ENCODE results near the gene S100P. TPM values are rescaled to one million over a fixed set of nuclear protein-coding genes. Genes with fewer than 3 reads are reported as not detected.
"Not testable (repeated sequence)": the region's sequence is repeated elsewhere in the genome, so short reads cannot be mapped to it uniquely, and the experiment has no call there.

The S100P gene
- 1 to 10 TPM; 1.0 to 1.2 TPM for total RNA-seq
- polyA plus RNA-seq: 1.7 TPM

DNA sequence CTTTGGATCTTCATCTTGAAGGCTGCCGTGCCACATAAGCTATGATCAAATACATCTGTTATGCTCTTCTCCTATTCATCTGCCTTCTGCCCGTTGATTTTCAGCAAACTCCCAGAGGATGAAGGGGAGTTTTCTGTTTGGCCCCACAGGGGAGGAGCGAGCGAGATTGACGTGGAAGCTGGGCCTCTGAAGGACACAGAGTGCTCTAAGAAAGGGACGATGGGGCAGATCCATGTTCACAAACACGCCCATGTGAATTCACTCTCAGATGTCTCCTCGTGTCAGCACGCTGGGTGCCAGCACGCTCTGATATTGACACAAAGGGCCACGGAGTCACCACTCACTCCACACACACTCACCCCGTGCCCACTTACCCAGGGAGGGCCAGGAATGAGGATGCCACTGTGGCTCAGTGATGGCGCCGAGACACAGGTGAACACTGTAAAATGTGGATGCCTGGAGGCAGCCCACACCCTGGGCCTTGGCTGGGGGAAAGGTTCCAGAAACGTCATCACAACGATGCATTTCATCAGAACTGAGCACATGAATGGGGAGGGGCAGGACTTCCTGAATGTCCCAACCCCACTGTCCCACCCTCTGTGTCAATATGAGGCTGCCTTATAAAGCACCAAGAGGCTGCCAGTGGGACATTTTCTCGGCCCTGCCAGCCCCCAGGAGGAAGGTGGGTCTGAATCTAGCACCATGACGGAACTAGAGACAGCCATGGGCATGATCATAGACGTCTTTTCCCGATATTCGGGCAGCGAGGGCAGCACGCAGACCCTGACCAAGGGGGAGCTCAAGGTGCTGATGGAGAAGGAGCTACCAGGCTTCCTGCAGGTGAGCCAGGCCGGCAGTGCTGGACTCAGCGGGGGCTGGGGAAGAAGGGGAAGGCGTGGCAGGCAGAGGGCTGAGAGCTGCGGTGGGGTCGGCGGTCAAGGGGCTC, at the start of gene S100P:
Gene S100P, plus strand, starts transcription at position 648 of the 946 bp plus-strand sequence. Its CDS starts 55 bp downstream, at position 703.
- Mint-ChIP-seq H3K9me3 (no peaks in the 10 kb centered on the region), H3K4me3 (peak within 1 kb of the TSS; percentile 10 to 92 (median 65)), H3K4me1 (peaks cover 83 to 92% (median 88%) of the 10 kb centered on the region in 3 donors), H3K27ac (peak within 1 kb of the TSS; percentile 87 to 99 (median 95)), H3K36me3 (peaks cover 0 to 7% (median 0%) of the 10 kb centered on the region in 3 donors), H3K27me3 (no peaks in the 10 kb centered on the region)
- ChIA-PET POLR2A (interaction anchor here (0.7 to 3.4 kb wide), 4 partner anchors 12 to 23 kb away, joined by 3 to 58 read pairs (median 18); partner anchors contain the start of genes BLOC1S4 and MRFAP1L1), CTCF (interaction anchor here (0.7 to 29.4 kb wide), 3 partner anchors 13 to 28 kb away, joined by 3 to 369 read pairs (median 5); a partner anchor contains a TSS)
- no peaks in the 10 kb centered on the region for H3K27me3 ChIP-seq (ENCODE audit: insufficient read depth, low read length, poor library complexity, severe bottlenecking)
- no peaks in the 10 kb centered on the region for H3K9me3 ChIP-seq (ENCODE audit: low read length)
- DNase-seq: no peak
- H3K27ac ChIP-seq (ENCODE audit: low read depth, low read length): peak within 1 kb of the TSS; percentile 44
- H3K4me3 ChIP-seq (ENCODE audit: low read length): peak within 1 kb of the TSS; percentile 21
- H3K36me3 ChIP-seq (ENCODE audit: insufficient read depth, low read length): no peaks in the 10 kb centered on the region
- H3K4me1 ChIP-seq (ENCODE audit: insufficient read depth, low read length): peaks cover 97% of the 10 kb centered on the region

DNA sequence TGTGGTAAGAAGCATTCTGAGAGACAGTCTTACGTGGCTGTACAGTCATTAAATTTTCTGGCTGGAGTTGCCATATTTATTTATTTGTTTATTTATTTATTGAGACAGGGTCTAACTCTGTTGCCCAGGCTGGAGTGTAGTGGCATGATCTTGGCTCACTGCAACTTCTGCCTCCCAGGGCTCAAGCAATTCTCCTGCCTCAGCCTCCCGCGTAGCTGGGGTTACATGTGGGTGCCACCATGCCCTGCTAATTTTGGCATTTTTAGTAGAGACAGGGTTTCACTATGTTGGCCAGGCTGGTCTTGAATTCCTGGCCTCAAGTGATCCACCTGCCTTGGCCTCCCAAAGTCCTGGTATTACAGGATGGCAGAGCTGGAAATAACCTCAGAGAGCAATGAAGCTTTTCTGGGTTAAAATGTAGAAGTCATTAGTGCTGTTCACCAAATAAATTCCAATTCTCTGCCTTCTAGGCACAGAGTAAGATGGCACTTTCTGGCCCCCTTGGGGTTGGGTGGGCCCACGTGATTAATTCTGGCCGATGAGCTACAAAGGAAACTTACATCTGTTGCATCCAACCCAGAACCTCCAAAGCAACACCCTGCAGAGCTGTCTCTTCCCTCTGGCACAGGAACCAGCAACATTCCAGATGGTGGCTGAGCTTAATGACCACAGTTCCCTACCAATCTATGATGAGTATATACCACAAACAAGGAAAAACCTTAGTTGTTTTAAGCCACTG, 48.7 kb upstream of the S100P start:
- Mint-ChIP-seq H3K27me3 (peaks cover 0 to 3% of the 10 kb centered on the region in 2 donors), H3K9me3 (no peaks in the 10 kb centered on the region), H3K36me3 (peaks cover 14 to 42% (median 14%) of the 10 kb centered on the region in 3 donors), H3K27ac (peak overlapping the region in 7 of 8 donors; percentile 21 to 92 (median 70)), H3K4me3 (peak overlapping the region in 1 of 7 donors; percentile 99), H3K4me1 (peaks cover 35 to 47% (median 46%) of the 10 kb centered on the region in 3 donors)
- ChIA-PET POLR2A (interaction anchor here (0.6 to 1.8 kb wide), 4 partner anchors 19 to 138 kb away, joined by 3 to 10 read pairs (median 4); a partner anchor contains a TSS), CTCF (interaction anchor here (0.9 to 1.3 kb wide), 3 partner anchors 19 to 71 kb away, joined by 3 to 4 read pairs (median 3); partner anchors contain the start of gene BLOC1S4)
- Histone ChIP-seq H3K27me3 (ENCODE audit: insufficient read depth, low read length, poor library complexity, severe bottlenecking) (no peaks in the 10 kb centered on the region), H3K4me1 (ENCODE audit: insufficient read depth, low read length) (peaks cover 27% of the 10 kb centered on the region), H3K4me3 (ENCODE audit: low read length) (no peak overlapping the region), H3K36me3 (ENCODE audit: insufficient read depth, low read length) (peaks cover 19% of the 10 kb centered on the region), H3K27ac (ENCODE audit: low read depth, low read length) (no peak overlapping the region), H3K9me3 (ENCODE audit: low read length) (no peaks in the 10 kb centered on the region)
- no peak for DNase-seq

DNA sequence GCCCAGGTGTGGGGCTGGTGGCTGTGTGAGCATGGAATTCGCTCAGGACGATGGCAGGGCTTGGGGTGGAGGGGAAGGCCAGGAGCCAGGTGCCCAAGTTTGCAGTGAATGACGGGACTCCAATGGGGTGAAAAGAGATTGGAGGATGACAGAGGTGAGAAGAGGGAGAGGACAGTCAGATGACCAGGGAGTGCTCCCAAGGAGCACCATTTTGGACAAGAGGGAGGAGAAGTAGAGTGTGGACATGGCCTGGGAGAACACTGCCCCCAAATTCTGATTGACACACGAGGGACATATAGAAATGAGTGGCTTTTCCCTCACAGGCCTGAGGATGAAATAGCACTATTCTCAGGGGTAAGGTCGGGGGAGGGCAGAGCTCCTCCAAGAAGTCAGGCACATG, 46.5 kb upstream of the S100P start:
- peak overlapping the region in 4 of 8 donors; percentile 34 to 78 (median 62) for H3K27ac Mint-ChIP-seq
- Histone ChIP-seq H3K9me3 (ENCODE audit: low read length) (no peaks in the 10 kb centered on the region), H3K4me3 (ENCODE audit: low read length) (no peak overlapping the region), H3K27me3 (ENCODE audit: insufficient read depth, low read length, poor library complexity, severe bottlenecking) (no peaks in the 10 kb centered on the region), H3K4me1 (ENCODE audit: insufficient read depth, low read length) (peaks cover 15% of the 10 kb centered on the region), H3K36me3 (ENCODE audit: insufficient read depth, low read length) (peaks cover 15% of the 10 kb centered on the region), H3K27ac (ENCODE audit: low read depth, low read length) (no peak overlapping the region)
- DNase-seq: no peak
- POLR2A ChIA-PET: interaction anchor here (1.1 to 1.2 kb wide), 2 partner anchors 26 to 28 kb away, joined by 4 to 6 read pairs; a partner anchor contains a TSS
- no peaks in the 10 kb centered on the region for H3K27me3 Mint-ChIP-seq
- H3K9me3 Mint-ChIP-seq: no peaks in the 10 kb centered on the region
- H3K36me3 Mint-ChIP-seq: peaks cover 2 to 21% (median 3%) of the 10 kb centered on the region in 3 donors
- no peak overlapping the region for H3K4me3 Mint-ChIP-seq
- H3K4me1 Mint-ChIP-seq: peaks cover 16 to 27% (median 24%) of the 10 kb centered on the region in 3 donors
- CTCF ChIA-PET: interaction anchor here (1.0 to 2.1 kb wide), 4 partner anchors 26 to 73 kb away, joined by 3 to 6 read pairs (median 3); no protein-coding TSS in a partner anchor

DNA sequence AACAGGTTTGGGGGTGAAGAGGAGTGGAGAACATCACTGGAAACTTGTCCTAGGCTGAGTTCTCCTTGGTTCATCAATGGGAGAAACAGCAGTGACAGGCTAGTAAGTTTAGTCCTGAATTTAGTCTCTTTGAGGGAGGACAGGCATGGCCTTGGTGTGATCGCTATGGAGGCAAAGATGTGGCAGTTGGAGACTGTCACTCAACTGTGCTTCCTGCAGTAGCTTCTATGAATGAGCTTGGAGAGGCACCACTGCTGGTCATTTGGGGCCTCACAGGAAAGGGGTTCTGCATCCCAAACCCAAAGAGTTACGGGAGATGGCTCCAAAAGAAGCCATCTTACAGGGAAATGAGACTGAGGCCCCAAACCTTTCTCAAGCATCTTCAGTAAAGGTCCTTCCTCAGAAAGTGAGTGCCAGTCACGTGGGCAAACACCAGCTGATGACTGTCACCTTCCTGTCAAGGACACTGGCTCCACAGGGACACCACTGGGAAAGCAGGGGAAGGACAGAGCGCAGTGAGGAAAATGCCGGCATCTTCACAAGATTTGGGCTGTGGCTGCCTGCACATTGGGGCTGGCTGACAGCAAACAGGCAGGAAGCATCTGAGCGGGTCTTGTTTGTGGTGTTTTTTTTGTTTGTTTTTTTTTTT, 46.0 kb upstream of the S100P start:
- Mint-ChIP-seq H3K27ac (peak overlapping the region in 3 of 8 donors; percentile 60 to 78 (median 64)), H3K4me1 (peaks cover 11 to 22% (median 18%) of the 10 kb centered on the region in 3 donors), H3K27me3 (no peaks in the 10 kb centered on the region), H3K9me3 (no peaks in the 10 kb centered on the region), H3K4me3 (no peak overlapping the region), H3K36me3 (peaks cover 0 to 15% (median 2%) of the 10 kb centered on the region in 3 donors)
- Histone ChIP-seq H3K4me1 (ENCODE audit: insufficient read depth, low read length) (peaks cover 10% of the 10 kb centered on the region), H3K4me3 (ENCODE audit: low read length) (no peak overlapping the region), H3K27me3 (ENCODE audit: insufficient read depth, low read length, poor library complexity, severe bottlenecking) (no peaks in the 10 kb centered on the region), H3K27ac (ENCODE audit: low read depth, low read length) (no peak overlapping the region), H3K36me3 (ENCODE audit: insufficient read depth, low read length) (peaks cover 9% of the 10 kb centered on the region), H3K9me3 (ENCODE audit: low read length) (no peaks in the 10 kb centered on the region)
- DNase-seq: no peak
- CTCF ChIA-PET: interaction anchor here (1.0 to 2.1 kb wide), 4 partner anchors 15 to 73 kb away, joined by 3 to 6 read pairs (median 3); no protein-coding TSS in a partner anchor
- POLR2A ChIA-PET: no interaction called here

DNA sequence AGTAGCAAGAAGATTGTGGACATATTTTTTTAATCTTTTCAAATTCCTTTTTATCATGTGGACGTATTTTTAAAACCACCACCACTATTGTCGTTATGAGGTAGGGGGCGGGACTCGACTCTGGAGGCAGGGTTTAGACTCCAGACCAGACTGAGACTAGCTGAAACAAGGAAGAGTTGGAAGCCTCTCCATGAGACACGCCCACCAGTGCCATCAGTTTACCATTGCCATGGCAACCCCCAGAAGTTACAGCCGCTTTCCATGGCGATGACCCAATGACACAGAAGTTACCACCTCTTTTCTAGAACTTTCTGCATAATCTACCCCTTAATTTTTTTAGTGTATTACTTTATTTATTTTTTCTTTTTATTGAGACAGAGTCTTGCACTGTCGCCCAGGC, 44.5 kb upstream of the S100P start:
- CTCF ChIA-PET: no interaction called here
- Histone ChIP-seq H3K27ac (ENCODE audit: low read depth, low read length) (no peak overlapping the region), H3K4me3 (ENCODE audit: low read length) (no peak overlapping the region), H3K9me3 (ENCODE audit: low read length) (no peaks in the 10 kb centered on the region), H3K4me1 (ENCODE audit: insufficient read depth, low read length) (no peaks in the 10 kb centered on the region), H3K27me3 (ENCODE audit: insufficient read depth, low read length, poor library complexity, severe bottlenecking) (no peaks in the 10 kb centered on the region), H3K36me3 (ENCODE audit: insufficient read depth, low read length) (no peaks in the 10 kb centered on the region)
- Mint-ChIP-seq H3K9me3 (peaks cover 0 to 2% (median 0%) of the 10 kb centered on the region in 5 donors), H3K36me3 (peaks cover 0 to 3% (median 0%) of the 10 kb centered on the region in 3 donors), H3K27me3 (no peaks in the 10 kb centered on the region), H3K4me3 (no peak overlapping the region), H3K4me1 (peaks cover 0 to 9% (median 5%) of the 10 kb centered on the region in 3 donors), H3K27ac (peak overlapping the region in 1 of 8 donors; percentile 23)
- DNase-seq: no peak
- POLR2A ChIA-PET: no interaction called here

DNA sequence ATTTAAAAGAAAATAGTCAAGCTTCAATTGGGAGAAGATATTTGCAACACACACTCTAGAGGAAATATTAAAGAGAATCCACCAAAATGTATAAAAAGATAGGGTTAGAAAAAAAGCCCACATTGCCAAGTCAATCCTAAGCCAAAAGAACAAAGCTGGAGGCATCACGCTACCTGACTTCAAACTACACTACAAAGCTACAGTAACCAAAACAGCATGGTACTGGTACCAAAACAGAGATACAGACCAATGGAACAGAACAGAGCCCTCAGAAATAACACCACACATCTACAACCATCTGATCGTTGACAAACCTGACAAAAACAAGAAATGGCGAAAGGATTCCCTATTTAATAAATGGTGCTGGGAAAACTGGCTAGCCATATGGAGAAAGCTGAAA, 39.5 kb upstream of the S100P start:
- peaks cover 4 to 12% (median 7%) of the 10 kb centered on the region in 3 donors for H3K4me1 Mint-ChIP-seq
- CTCF ChIA-PET; H3K9me3 ChIP-seq (ENCODE audit: low read length); H3K9me3 Mint-ChIP-seq; H3K4me3 Mint-ChIP-seq; H3K36me3 Mint-ChIP-seq; H3K4me3 ChIP-seq (ENCODE audit: low read length); DNase-seq; H3K36me3 ChIP-seq (ENCODE audit: insufficient read depth, low read length); H3K27me3 Mint-ChIP-seq; POLR2A ChIA-PET; H3K4me1 ChIP-seq (ENCODE audit: insufficient read depth, low read length); H3K27me3 ChIP-seq (ENCODE audit: insufficient read depth, low read length, poor library complexity, severe bottlenecking); H3K27ac ChIP-seq (ENCODE audit: low read depth, low read length); H3K27ac Mint-ChIP-seq: not testable (repeated sequence)

DNA sequence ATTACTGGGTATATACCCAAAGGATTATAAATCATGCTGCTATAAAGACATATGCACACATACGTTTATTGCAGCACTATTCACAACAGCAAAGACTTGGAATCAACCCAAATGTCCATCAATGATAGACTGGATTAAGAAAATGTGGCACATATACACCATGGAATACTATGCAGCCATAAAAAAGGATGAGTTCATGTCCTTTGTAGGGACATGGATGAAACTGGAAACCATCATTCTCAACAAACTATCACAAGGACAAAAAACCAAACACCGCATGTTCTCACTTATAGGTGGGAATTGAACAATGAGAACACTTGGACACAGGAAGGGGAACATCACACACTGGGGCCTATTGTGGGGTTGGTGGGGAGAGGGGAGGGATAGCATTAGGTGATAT, 38.4 kb upstream of the S100P start:
- H3K36me3 Mint-ChIP-seq; H3K27ac ChIP-seq (ENCODE audit: low read depth, low read length); H3K4me3 Mint-ChIP-seq; DNase-seq; H3K27me3 ChIP-seq (ENCODE audit: insufficient read depth, low read length, poor library complexity, severe bottlenecking); H3K4me3 ChIP-seq (ENCODE audit: low read length); H3K27ac Mint-ChIP-seq; H3K9me3 ChIP-seq (ENCODE audit: low read length); CTCF ChIA-PET; H3K36me3 ChIP-seq (ENCODE audit: insufficient read depth, low read length); H3K4me1 ChIP-seq (ENCODE audit: insufficient read depth, low read length); H3K9me3 Mint-ChIP-seq; H3K27me3 Mint-ChIP-seq: not testable (repeated sequence)
- POLR2A ChIA-PET: interaction anchor here (1.2 kb wide), 1 partner anchor 12 kb away, joined by 3 read pairs; no protein-coding TSS in a partner anchor
- H3K4me1 Mint-ChIP-seq: peaks cover 6 to 13% (median 7%) of the 10 kb centered on the region in 3 donors
